GM12891 (cell line): Measurements from ENCODE around the gene RNF130.
A peak's percentile ranks its signal among the peaks of the same experiment; 100 is the strongest.

Source experiments
- DNase-seq: peaks from one replicate; pipeline ENCODE4 v3.0.0; 2011; ENCODE audit warnings: low spot score; ENCODE audit not compliant: insufficient read length
- FAIRE-seq: peaks from 2 replicates; lab custom pipeline; 2011; peaks lifted over from hg19 to GRCh38; lab: Jason Lieb, UNC
- PAX5 ChIP-seq: IDR thresholded peaks from 2 replicates; pipeline ENCODE4 v1.6.1; 2011; ENCODE audit warnings: low read length, moderate library complexity, mild to moderate bottlenecking; ENCODE audit not compliant: insufficient read depth, severe bottlenecking
- POLR2A ChIP-seq: IDR thresholded peaks from 2 replicates; pipeline ENCODE4 v1.6.1; 2011; ENCODE audit warnings: low read depth, low read length, control low read depth
- POLR2AphosphoS5 ChIP-seq: IDR thresholded peaks from 2 replicates; pipeline ENCODE4 v1.6.1; 2011; ENCODE audit warnings: low read depth, low read length, control low read depth
- POU2F2 ChIP-seq: IDR thresholded peaks from 2 replicates; pipeline ENCODE4 v1.6.1; 2011; ENCODE audit warnings: low read depth, mild to moderate bottlenecking, control low read depth, low read length, moderate library complexity
- SPI1 ChIP-seq: IDR thresholded peaks from 2 replicates; pipeline ENCODE4 v1.6.1; 2011; ENCODE audit warnings: low read depth, low read length, control low read depth
- TAF1 ChIP-seq: IDR thresholded peaks from 2 replicates; pipeline ENCODE4 v1.6.1; 2011; ENCODE audit warnings: low read depth, low read length, control low read depth

RNF130 gene

GRCh38 chr5:180045889-180046499 lies 25.6 kb downstream of the RNF130 start:
- TF ChIP-seq POLR2AphosphoS5 (no peak), PAX5 (no peak), TAF1 (no peak), SPI1 (no peak), POU2F2 (no peak), POLR2A (no peak)
- FAIRE-seq = no peak

GRCh38 chr5:180043377-180043776 lies 28.2 kb downstream of the RNF130 start:
- no peak for FAIRE-seq
- TF ChIP-seq SPI1 (no peak), POU2F2 (no peak), POLR2A (no peak), POLR2AphosphoS5 (no peak), PAX5 (no peak), TAF1 (no peak)
- no peak for DNase-seq

More at GRCh38 chr5:180045889-180046499, 25.6 kb downstream of the RNF130 start:
- no peak for DNase-seq

- DNase-seq = no peak
- TF ChIP-seq TAF1 = no peak
- TF ChIP-seq PAX5 = no peak
- no peak for TF ChIP-seq SPI1
- TF ChIP-seq POLR2AphosphoS5 = no peak
- TF ChIP-seq POLR2A = no peak
- no peak for TF ChIP-seq POU2F2
- no peak for FAIRE-seq
Observed at GRCh38 chr5:180041301-180042274, 30.0 kb downstream of the RNF130 start.

GRCh38 chr5:180040287-180041214 lies 31.0 kb downstream of the RNF130 start:
- DNase-seq = no peak
- no peak for TF ChIP-seq TAF1
- TF ChIP-seq PAX5 = no peak
- no peak for TF ChIP-seq POLR2A
- no peak for TF ChIP-seq SPI1
- TF ChIP-seq POU2F2 = no peak
- FAIRE-seq = no peak

GRCh38 chr5:180035206-180035931 lies 36.2 kb downstream of the RNF130 start:
- TF ChIP-seq POLR2AphosphoS5 (no peak), SPI1 (no peak), POU2F2 (no peak), TAF1 (no peak), POLR2A (no peak), PAX5 (no peak)
- FAIRE-seq (peak; percentile 20), DNase-seq (no peak)

- DNase-seq (no peak), FAIRE-seq (no peak)
- TF ChIP-seq PAX5 (no peak), POLR2A (no peak), SPI1 (no peak), POLR2AphosphoS5 (no peak), POU2F2 (no peak), TAF1 (no peak)
Observed at GRCh38 chr5:180034564-180034963, 37.0 kb downstream of the RNF130 start.

GRCh38 chr5:180027459-180028089 lies 44.0 kb downstream of the RNF130 start:
- DNase-seq = no peak
- no peak for TF ChIP-seq POU2F2
- FAIRE-seq = no peak

- DNase-seq (no peak), FAIRE-seq (no peak)
- TF ChIP-seq POLR2A (no peak), SPI1 (no peak), TAF1 (no peak)
Observed at GRCh38 chr5:180026734-180027458, 44.7 kb downstream of the RNF130 start.
